ENCODE results near the gene KRT1.

Gene KRT1

GRCh38 chr12:52631676-52632459, 48.3 kb downstream of the KRT1 start:
- DNase-seq, result no peak

GRCh38 chr12:52631264-52631663, 48.9 kb downstream of the KRT1 start:
- DNase-seq, result no peak

GRCh38 chr12:52630599-52631200, 49.5 kb downstream of the KRT1 start:
- DNase-seq, result no peak

- DNase-seq, result no peak
These were observed 50.2 kb downstream of the KRT1 start for GRCh38 chr12:52630008-52630500.

GRCh38 chr12:52629281-52630007, 50.8 kb downstream of the KRT1 start:
- DNase-seq, result no peak

- DNase-seq, result no peak
These were observed 51.4 kb downstream of the KRT1 start for GRCh38 chr12:52628841-52629240.

- DNase-seq, result no peak
These were observed 52.1 kb downstream of the KRT1 start for GRCh38 chr12:52628111-52628507.

GRCh38 chr12:52627395-52628110, 52.7 kb downstream of the KRT1 start:
- DNase-seq, result no peak
